ENCODE measurements around the gene TLR8.
"Not testable (repeated sequence)": the region's sequence is repeated elsewhere in the genome, so short reads cannot be mapped to it uniquely, and the experiment has no call there.

TLR8 gene

GRCh38 chrX:12946838-12947544 lies 40.6 kb downstream of the TLR8 start:
- no peak for DNase-seq (ENCODE audit: low spot score)

- DNase-seq (ENCODE audit: low spot score) = no peak
These were observed 41.3 kb downstream of the TLR8 start for GRCh38 chrX:12947545-12948235.

DNA sequence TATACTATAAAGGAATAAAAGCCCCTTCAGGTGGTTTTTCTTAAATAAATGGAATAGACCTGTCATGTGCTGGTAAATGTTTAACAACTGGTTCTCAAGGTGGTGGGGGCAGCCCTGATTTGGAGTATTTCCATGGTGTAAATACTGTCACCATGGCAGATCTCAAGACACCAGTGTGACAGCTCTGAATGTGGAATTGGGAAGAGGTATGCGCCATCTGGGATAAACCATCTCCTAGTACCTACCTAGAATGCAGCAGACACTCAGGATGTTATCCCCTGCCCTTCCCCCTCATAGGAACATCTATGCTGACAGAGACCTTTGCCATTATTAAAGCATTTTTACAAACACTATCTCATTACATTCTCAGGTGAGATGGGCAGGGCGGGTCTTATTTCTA lies 42.1 kb downstream of the TLR8 start:
- DNase-seq (ENCODE audit: low spot score) = no peak

DNA sequence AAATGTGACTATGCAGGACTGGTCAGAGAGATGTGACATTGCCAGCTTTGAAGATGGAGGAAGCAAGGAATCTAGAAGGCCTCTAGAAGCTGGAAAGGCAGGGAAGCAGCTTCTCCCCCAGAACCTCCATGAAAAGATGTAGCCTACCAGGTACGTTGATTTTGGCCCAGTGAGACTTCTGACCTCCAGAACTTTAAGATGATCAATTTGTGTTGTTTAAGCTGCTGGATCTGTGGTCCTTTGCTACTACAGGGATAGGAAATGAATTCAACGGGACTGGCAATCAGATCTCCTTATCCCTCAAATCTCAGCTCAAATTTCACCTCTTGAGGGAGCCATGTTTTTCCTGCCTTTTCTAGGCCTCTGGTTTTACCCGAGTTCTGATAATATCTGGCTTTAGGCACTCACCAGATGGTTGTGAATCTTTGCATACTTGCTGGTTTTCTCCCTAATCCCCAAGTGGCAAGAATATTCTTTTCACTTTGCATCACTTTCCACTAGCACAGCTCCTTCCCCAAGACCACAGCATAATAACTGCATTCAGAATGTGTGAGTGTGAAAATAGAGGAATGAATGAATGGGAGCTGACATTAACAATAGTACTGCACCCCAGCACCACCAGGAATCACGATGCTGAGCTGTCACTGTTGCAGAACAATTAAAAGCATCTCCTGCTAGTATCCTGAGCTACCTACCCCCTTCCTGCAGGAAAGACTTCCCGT lies 42.9 kb downstream of the TLR8 start:
- no peak for DNase-seq (ENCODE audit: low spot score)

- DNase-seq (ENCODE audit: low spot score) = no peak
These were observed 43.7 kb downstream of the TLR8 start for GRCh38 chrX:12949927-12950656.

GRCh38 chrX:12950851-12951594 lies 44.6 kb downstream of the TLR8 start:
- DNase-seq (ENCODE audit: low spot score) = no peak

DNA sequence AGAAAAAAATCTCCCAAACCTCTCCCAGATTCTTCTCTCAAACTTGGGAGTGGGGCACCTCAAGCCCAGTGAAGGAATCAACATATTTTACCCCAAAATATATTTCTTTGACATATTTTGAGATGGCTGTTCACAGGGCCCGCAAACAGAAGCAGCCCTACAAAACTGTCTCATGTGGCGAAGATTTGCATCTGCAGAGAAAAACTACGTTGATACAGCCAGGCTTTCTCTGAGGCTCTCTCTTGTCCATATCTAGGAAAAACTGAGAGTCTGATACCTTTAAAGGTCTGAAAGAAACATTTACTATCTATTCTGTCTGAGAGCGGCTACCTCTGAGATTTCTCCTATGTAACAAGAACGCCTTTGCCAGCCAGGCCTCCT lies 45.2 kb downstream of the TLR8 start:
- no peak for DNase-seq (ENCODE audit: low spot score)

DNA sequence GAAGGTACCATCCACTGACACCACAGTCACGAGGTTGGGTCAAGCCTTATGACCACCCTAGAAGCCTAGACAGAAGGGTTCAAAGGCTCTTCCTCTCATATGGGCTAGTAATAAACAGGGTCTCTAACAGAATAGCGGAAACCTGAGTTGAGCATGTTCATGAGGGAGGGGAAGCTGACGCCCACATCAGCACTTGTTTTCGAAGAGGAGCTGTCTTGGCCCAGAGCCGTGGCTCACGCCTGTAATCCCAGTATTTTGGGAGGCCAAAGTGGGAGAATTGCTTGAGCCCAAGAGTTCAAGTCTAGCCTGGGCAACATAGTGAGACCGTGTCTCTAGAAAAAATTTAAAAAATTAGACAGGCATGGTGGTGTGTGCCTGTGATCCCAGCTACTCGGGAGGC lies 47.0 kb downstream of the TLR8 start:
- no peak for DNase-seq (ENCODE audit: low spot score)

DNA sequence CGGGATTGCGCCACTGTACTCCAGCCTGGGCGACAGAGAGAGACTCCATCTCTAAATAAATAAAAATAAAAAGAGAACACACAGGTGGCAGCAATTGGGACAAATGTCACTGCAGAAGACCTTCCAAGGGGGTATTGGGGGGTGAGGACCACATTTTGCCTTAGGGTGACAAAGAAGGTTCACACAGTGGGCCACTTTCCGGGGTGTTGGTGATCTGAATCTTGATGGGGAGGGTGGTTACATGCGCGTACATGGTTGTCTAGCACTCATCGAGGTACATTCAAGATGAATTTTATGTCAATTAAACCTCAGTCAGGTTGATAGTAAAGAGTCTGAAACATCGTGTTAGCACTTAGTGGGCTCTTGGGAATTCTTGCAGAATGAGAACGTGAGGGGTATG lies 48.0 kb downstream of the TLR8 start:
- no peak for DNase-seq (ENCODE audit: low spot score)

DNA sequence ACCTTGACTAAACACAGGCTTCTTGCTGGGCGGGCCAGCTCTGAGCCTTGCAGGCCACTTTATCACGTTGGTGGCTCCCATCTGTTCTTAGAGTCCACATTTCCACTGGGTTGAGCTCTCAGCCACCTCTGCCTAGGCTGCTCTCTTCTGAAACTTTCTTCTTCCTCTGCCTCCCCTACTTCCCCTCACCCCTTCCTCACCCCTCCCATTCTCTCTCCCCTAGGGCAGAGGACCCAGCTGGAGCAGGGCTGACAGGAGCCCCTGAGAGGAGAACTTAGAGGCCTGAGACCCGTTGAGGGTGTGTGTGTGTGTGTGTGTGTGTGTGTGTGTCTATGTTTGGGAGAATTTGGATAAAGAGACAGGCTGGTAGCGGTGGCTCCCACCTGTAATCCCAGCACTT lies 48.6 kb downstream of the TLR8 start:
- DNase-seq (ENCODE audit: low spot score) = no peak

- no peak for DNase-seq (ENCODE audit: low spot score)
These were observed 49.7 kb downstream of the TLR8 start for GRCh38 chrX:12955882-12956703.

DNA sequence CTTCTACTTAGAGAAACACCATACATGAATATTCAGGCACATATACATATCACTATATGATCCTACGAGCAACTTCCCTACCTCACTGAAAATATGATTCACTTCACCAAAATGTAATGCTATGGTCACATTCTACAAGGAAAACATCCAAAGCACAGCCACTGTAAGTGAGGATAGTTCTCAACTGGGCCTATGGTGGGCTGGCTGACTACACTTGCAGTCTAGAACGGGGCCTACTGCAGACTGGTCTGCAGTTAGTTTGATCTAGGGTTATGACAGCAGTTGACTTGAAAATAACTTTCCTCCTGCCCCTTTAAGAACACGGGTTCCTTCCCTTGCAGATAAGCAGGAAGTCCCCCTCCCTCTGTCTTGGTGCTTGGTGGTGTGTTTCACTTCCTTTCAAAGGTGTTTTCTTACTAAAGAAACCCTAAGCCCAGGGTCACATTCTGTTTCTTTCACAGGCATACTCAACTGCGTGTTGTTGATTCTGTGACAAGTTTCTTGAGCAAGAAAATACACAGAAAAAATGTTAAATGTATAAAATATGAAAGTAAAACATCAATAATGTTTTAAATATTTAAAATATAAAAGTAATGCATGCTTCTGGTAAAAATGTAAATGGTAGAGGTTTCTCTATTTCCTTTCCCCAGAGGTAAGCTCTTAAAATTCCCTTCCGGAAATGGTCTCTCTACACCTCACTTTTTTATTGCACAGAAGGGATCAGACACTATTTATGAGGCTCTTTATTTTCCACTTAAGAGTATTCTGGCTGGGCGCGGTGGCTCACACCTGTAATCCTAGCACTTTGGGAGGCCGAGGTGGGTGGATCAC lies 50.5 kb downstream of the TLR8 start:
- no peak for DNase-seq (ENCODE audit: low spot score)

GRCh38 chrX:12958059-12958458 lies 51.6 kb downstream of the TLR8 start:
- no peak for DNase-seq (ENCODE audit: low spot score)

- DNase-seq (ENCODE audit: low spot score) = no peak
These were observed 52.0 kb downstream of the TLR8 start for GRCh38 chrX:12958461-12958860.

- no peak for DNase-seq (ENCODE audit: low spot score)
These were observed 54.8 kb downstream of the TLR8 start for GRCh38 chrX:12961196-12961718.

DNA sequence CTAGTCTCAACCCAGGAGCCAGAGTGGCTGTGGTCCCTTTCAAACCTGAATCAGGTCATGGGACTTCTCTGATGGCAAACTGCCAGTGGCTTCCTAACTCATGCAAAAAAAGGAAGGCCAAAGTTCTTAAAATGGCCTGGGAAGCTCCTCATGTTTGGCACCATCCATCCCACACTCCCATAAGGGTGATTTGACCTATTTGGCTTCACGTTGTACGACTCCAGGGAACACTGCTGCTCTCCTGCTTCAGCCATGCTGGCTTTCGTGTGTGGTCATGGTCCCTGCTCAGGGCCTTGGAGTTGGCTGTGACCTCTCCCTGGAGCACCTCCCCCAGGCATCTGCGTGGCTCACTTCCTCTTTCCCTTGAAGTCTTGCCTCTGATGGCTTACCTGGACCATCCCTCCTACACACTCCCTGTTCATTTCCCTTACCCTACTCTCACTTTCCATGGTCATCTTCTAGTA lies 55.7 kb downstream of the TLR8 start:
- DNase-seq (ENCODE audit: low spot score) = no peak

DNA sequence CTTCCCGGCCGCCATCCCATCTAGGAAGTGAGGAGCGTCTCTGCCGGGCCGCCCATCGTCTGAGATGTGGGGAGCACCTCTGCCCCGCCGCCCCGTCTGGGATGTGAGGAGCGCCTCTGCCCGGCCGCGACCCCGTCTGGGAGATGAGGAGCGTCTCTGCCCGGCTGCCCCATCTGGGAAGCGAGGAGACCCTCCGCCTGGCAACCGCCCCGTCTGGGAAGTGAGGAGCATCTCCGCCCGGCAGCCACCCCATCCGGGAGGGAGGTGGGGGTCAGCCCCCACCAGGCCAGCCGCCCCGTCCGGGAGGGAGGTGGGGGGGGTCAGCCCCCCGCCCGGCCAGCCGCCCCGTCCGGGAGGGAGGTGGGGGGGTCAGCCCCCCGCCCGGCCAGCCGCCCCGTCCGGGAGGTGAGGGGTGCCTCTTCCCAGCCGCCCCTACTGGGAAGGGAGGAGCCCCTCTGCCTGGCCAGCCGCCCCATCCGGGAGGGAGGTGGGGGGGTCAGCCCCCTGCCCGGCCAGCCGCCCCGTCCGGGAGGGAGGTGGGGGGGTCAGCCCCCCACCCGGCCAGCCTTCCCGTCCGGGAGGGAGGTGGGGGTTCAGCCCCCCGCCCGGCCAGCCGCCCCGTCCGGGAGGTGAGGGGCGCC lies 56.9 kb downstream of the TLR8 start:
- DNase-seq (ENCODE audit: low spot score) = not testable (repeated sequence)

DNA sequence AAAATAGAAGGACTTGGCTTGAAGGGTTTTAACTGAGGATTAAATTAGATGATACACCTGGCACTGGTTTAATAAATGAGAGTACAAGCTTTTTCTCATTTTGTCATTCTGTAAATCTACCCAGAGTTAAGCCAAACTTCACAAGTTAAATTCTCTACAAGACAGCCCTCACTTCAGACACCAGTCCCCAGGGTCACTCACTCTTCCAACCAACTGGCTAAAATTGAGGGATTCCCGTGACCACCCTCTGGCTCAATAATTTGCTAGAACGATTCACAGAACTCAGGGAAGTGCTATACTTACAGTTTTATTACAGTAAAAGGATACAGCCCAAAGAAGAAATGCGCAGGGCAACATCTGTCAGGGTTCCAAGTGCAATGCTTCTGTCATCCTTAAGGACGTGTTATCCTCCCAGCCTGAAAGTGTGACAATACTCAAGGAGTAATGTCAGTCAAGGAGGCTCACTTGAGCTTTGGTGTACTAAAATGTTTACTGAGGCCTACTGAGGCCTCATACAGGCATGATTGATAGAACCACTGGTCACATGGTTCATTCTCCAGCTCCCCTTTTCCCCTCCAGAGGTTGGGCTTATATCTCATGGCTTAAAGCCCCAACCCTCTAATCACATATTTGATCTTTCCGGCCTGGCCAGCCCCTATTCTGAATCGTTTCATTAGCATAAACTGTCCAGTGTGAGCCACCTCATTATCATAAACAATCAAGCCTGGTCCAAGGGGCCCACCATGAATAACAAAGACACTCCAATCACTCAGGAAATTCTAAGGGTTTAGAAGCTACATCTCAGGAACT lies 58.9 kb downstream of the TLR8 start:
- DNase-seq (ENCODE audit: low spot score) = no peak
